ENCODE results near the gene TBC1D22B.

- TF ChIP-seq CTCF (conservative IDR thresholded peaks at IDR 0.05; ENCODE audit: low read length), result no peak
- no peak for TF ChIP-seq EZH2phosphoT487 (IDR thresholded peaks at IDR 0.05; ENCODE audit: borderline replicate concordance, low read depth, low read length)
These were observed 116.4 kb downstream of the TBC1D22B start for GRCh38 chr6:37373822-37374471.
